Fibroblast of lung (primary cell): Measurements from ENCODE around the gene VPS13D. TPM values are rescaled to one million over a fixed set of nuclear protein-coding genes. Genes with fewer than 3 reads are reported as not detected.

Source experiments
- DNase-seq, 2 donors: peaks; one replicate each; pipeline versions ENCODE4 v3.0.0 to v3.0.0-alpha.2; 2010; ENCODE audit warnings: low read depth in 2 of 2
- H2AFZ ChIP-seq: 2 replicates; pipeline ENCODE4 v1.5.1; 2012; ENCODE audit warnings: low read length, control low read depth, inconsistent platforms
- H3K27ac ChIP-seq: 2 replicates; pipeline ENCODE4 v1.5.1; 2011; ENCODE audit warnings: low read length, control low read depth; ENCODE audit not compliant: insufficient read depth
- H3K27me3 ChIP-seq: 2 replicates; pipeline ENCODE4 v1.5.1; 2011; ENCODE audit warnings: mild to moderate bottlenecking, low read length; ENCODE audit not compliant: control insufficient read depth, insufficient read depth
- H3K36me3 ChIP-seq: 2 replicates; pipeline ENCODE4 v1.5.1; 2011; ENCODE audit warnings: low read length; ENCODE audit not compliant: control insufficient read depth, insufficient read depth
- H3K4me1 ChIP-seq: 2 replicates; pipeline ENCODE4 v1.5.1; 2011; ENCODE audit warnings: low read length; ENCODE audit not compliant: control insufficient read depth, insufficient read depth; ENCODE audit errors: extremely low read depth
- H3K4me2 ChIP-seq: 2 replicates; pipeline ENCODE4 v1.5.1; 2011; ENCODE audit warnings: low read length, control low read depth; ENCODE audit not compliant: insufficient read depth; ENCODE audit errors: extremely low read depth
- H3K4me3 ChIP-seq, 4 experiments: fragments of 200-600 bp in 1 of 4; sonication (generic) in 1 of 4; replicated peaks in 1 of 4; 2 replicates each; pipeline ENCODE4 v1.5.1; 2011 to 2016; ENCODE audit warnings: low read length in 4 of 4, low read depth in 3 of 4, mild to moderate bottlenecking in 3 of 4, control low read depth in 2 of 4, inconsistent platforms in 1 of 4, mixed read lengths in 1 of 4; ENCODE audit not compliant: insufficient read depth in 1 of 4; ENCODE audit errors: control extremely low read depth in 1 of 4
- H3K79me2 ChIP-seq: 2 replicates; pipeline ENCODE4 v1.5.1; 2012; ENCODE audit warnings: mild to moderate bottlenecking, low read length, inconsistent platforms; ENCODE audit not compliant: control insufficient read depth, insufficient read depth
- H3K9ac ChIP-seq: 2 replicates; pipeline ENCODE4 v1.5.1; 2011; ENCODE audit warnings: mild to moderate bottlenecking, low read length, control low read depth; ENCODE audit not compliant: insufficient read depth
- H3K9me3 ChIP-seq: 2 replicates; pipeline ENCODE4 v1.5.1; 2012; ENCODE audit warnings: low read depth, low read length; ENCODE audit not compliant: control insufficient read depth, insufficient read depth
- H4K20me1 ChIP-seq: 2 replicates; pipeline ENCODE4 v1.5.1; 2011; ENCODE audit warnings: low read length; ENCODE audit not compliant: control insufficient read depth, insufficient read depth; ENCODE audit errors: extremely low read depth
- CTCF ChIP-seq, 2 donors: IDR thresholded peaks in 1 of 2; conservative IDR thresholded peaks in 1 of 2; 1 replicate in 1 of 2; 2 replicates in 1 of 2; pipeline ENCODE4 v1.5.1; 2011 to 2012; ENCODE audit warnings: low read length in 2 of 2, control low read depth in 1 of 2, inconsistent platforms in 1 of 2, low read depth in 1 of 2, mild to moderate bottlenecking in 1 of 2
- EZH2 ChIP-seq: IDR thresholded peaks from 2 replicates; pipeline ENCODE4 v1.5.1; 2012; ENCODE audit warnings: low read length, control low read depth, mild to moderate bottlenecking; ENCODE audit errors: missing control alignments
- polyA plus RNA-seq, 2 donors: library from polyadenylated mRNA; depleted of rRNA in 1 of 2; stranded (reverse) in 1 of 2; unstranded in 1 of 2; fragments of >200 nt; gene quantifications; 2 replicates each; pipeline ENCODE4 v1.2.1, GENCODE V29; 2011 to 2012; ENCODE audit warnings: missing spikeins in 1 of 2
- total RNA-seq: library from RNA; depleted of rRNA; stranded (reverse); fragments of >200 nt; gene quantifications from 2 replicates; pipeline ENCODE4 v1.2.1, GENCODE V29; 2014

The VPS13D gene
- total and polyA plus RNA-seq, 2 donors (not counting 1 experiment from before 2014, with no cell fraction given), result 14.6 to 40.0 TPM

DNA sequence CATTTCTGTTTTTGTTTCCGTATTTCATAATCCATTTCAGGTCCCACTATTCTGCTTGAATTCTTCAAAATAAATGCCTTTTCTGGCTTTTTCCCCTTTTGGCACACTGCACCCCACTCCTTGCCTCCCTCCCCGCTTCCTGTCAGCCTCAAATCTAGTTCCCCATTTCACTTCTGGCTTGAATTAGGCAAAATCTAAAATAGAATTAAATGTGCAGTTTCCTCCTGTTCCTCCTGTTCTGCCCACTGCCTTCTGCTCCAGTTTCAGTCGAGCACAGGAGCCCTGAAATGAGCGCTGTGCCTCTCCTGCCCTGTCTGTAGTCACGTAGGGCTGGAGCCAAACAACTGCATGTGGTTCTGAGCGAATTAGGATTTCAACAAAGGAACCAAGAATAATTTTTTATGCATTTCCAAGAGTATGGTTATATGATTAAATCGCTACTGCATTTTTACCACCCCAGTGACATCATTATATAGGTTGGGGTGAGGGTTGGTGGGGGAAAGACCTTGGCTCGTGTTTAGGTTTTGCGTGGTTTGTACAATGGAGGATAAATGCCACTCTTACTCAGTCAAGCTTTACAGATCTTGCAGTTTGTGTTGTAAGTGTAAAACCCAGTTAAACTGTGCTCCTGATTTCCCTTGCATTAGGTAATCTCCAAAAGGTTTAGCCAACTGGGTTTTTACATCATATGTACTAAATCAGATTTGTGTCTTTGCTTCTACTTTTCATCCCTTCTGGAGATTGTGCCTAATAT, 114.9 kb downstream of the VPS13D start:
- no peak for DNase-seq
- H2AFZ ChIP-seq, result no peak overlapping the region
- no peak overlapping the region for H3K9ac ChIP-seq
- no peaks in the 10 kb centered on the region for H3K27me3 ChIP-seq
- no peak overlapping the region for H3K4me2 ChIP-seq
- no peak overlapping the region for H3K4me3 ChIP-seq
- H3K36me3 ChIP-seq, result peaks cover 1% of the 10 kb centered on the region
- no peaks in the 10 kb centered on the region for H3K4me1 ChIP-seq
- H3K79me2 ChIP-seq, result no peaks in the 10 kb centered on the region
- no peaks in the 10 kb centered on the region for H3K9me3 ChIP-seq
- no peaks in the 10 kb centered on the region for H4K20me1 ChIP-seq
- no peak overlapping the region for H3K27ac ChIP-seq
- no peak for TF ChIP-seq CTCF (conservative IDR thresholded peaks at IDR 0.05 in 1 of 2, IDR thresholded peaks at IDR 0.05 in 1 of 2; ENCODE audit: low read depth in 1 of 2, low read length in 2 of 2)
- TF ChIP-seq EZH2, result no peak

DNA sequence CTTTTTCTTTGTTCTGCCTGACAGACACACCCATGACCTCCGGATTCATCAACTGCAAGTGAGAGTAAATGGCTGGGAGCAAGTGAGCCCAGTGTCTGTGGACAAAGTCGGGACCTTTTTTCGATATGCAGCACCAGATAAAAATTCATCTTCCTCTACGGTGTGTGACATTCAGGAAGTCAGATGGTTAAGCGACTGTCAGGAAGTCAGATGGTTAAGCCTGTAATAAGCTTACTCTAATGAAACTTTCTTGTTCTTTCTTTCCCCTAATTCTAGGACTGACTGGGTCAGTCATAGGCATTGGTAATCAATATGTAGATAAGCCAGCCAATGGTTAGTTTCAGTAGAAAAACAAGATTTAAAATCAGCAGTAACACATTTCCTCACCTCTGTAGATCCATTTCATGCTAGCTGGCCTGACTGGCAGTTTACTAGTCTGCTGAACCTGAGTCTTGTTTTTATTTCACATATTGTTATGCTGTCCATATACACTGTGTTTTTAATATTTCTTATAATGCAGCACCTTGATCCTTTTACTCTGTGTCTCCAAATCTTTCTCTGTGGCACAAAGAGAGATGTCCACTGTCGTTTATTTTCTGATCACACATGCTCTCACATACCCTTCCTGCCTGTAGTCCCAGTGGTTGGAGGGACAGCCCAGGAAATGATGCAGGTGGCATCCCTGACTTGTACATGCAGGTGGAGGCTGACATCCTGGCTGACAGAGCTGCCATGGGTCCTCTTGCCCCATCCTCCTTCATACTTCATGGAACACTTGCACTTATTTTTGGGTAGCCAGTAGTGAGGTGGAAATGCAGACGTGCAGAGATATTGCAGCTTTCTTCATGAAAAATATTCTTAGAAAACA, 115.8 kb downstream of the VPS13D start:
- peaks cover 1% of the 10 kb centered on the region for H3K36me3 ChIP-seq
- H3K4me3 ChIP-seq, result no peak overlapping the region
- no peak for DNase-seq
- TF ChIP-seq CTCF (conservative IDR thresholded peaks at IDR 0.05 in 1 of 2, IDR thresholded peaks at IDR 0.05 in 1 of 2; ENCODE audit: low read depth in 1 of 2, low read length in 2 of 2) (no peak), EZH2 (no peak)
- no peaks in the 10 kb centered on the region for H3K4me1 ChIP-seq
- H3K4me2 ChIP-seq, result no peak overlapping the region
- no peak overlapping the region for H2AFZ ChIP-seq
- no peaks in the 10 kb centered on the region for H3K79me2 ChIP-seq
- no peaks in the 10 kb centered on the region for H3K27me3 ChIP-seq
- no peak overlapping the region for H3K9ac ChIP-seq
- no peaks in the 10 kb centered on the region for H4K20me1 ChIP-seq
- no peaks in the 10 kb centered on the region for H3K9me3 ChIP-seq
- no peak overlapping the region for H3K27ac ChIP-seq

GRCh38 chr1:12346483-12347151, 116.8 kb downstream of the VPS13D start:
- DNase-seq, result no peak
- H2AFZ ChIP-seq, result no peak overlapping the region
- no peaks in the 10 kb centered on the region for H3K36me3 ChIP-seq

More at GRCh38 chr1:12346483-12347151, 116.8 kb downstream of the VPS13D start:
- TF ChIP-seq EZH2 (no peak), CTCF (conservative IDR thresholded peaks at IDR 0.05 in 1 of 2, IDR thresholded peaks at IDR 0.05 in 1 of 2; ENCODE audit: low read depth in 1 of 2, low read length in 2 of 2) (no peak)
- Histone ChIP-seq H3K9me3 (no peaks in the 10 kb centered on the region), H3K4me2 (no peak overlapping the region), H3K79me2 (no peaks in the 10 kb centered on the region), H3K9ac (no peak overlapping the region), H3K27me3 (no peaks in the 10 kb centered on the region), H3K4me3 (no peak overlapping the region), H3K27ac (no peak overlapping the region), H3K4me1 (no peaks in the 10 kb centered on the region), H4K20me1 (no peaks in the 10 kb centered on the region)
